Stomach (tissue), 4 donors: ENCODE results near the gene LIN52.

ENCODE experiments used
- POLR2A ChIP-seq, 4 donors: fragments of 450-650 bp; IDR thresholded peaks; one replicate each; pipeline ENCODE4 v1.6.1; 2016; ENCODE audit warnings: antibody characterized with exemption in 4 of 4, control low read depth in 2 of 4, mild to moderate bottlenecking in 1 of 4, moderate library complexity in 1 of 4
- TF ChIP-seq, protein P1 (sequence below), 7 experiments: fragments of 450-650 bp in 4 of 7; fragments of 200-600 bp in 3 of 7; sonication (generic) in 3 of 7; IDR thresholded peaks; one replicate each; pipeline ENCODE4 v1.5.1; 2016 to 2019; ENCODE audit warnings: antibody characterized with exemption in 7 of 7, control low read depth in 2 of 7, mild to moderate bottlenecking in 1 of 7

DNA sequence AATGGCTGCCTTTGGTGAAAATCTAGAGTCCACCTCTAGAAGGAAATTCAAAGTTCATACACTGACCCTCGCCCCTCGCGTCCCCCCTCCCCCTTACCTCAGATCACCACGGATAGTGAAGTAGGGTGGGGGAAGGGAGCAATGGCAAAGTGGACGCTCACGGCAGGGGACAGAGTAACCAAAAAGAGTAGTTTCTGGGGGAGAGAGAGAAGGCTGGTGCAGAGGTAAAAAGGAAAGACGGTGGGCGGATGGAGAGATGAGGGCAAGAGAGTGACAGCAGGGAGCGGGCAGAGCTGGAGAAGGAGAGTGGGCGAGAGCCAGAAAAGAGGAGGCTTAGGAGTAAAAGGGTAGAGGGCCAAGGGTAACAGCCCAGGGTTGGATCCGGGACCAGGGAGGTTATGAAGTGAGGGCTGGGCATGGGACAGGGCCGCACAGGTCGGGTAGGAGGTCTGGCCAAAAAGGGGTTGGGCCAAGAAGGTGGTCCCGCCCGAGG lies 926 bp upstream of the LIN52 start:
- TF ChIP-seq, protein P1, sequence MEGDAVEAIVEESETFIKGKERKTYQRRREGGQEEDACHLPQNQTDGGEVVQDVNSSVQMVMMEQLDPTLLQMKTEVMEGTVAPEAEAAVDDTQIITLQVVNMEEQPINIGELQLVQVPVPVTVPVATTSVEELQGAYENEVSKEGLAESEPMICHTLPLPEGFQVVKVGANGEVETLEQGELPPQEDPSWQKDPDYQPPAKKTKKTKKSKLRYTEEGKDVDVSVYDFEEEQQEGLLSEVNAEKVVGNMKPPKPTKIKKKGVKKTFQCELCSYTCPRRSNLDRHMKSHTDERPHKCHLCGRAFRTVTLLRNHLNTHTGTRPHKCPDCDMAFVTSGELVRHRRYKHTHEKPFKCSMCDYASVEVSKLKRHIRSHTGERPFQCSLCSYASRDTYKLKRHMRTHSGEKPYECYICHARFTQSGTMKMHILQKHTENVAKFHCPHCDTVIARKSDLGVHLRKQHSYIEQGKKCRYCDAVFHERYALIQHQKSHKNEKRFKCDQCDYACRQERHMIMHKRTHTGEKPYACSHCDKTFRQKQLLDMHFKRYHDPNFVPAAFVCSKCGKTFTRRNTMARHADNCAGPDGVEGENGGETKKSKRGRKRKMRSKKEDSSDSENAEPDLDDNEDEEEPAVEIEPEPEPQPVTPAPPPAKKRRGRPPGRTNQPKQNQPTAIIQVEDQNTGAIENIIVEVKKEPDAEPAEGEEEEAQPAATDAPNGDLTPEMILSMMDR (IDR thresholded peaks at IDR 0.05), result no peak
- TF ChIP-seq POLR2A (IDR thresholded peaks at IDR 0.05), result no peak
